SKM-1 treated with dmso at 0.1 percent for 144 hours (cell line): ENCODE data around the gene KDELR3.

Source experiments
- DNase-seq: peaks from one replicate; lab custom pipeline; 2025; ENCODE audit not compliant: unreplicated experiment; lab: John Stamatoyannopoulos, UW

Gene KDELR3

GRCh38 chr22:38481871-38482332, 14.0 kb downstream of the KDELR3 start:
- DNase-seq, result no peak

GRCh38 chr22:38482662-38483308, 14.9 kb downstream of the KDELR3 start:
- no peak for DNase-seq

GRCh38 chr22:38484244-38484643, 16.3 kb downstream of the KDELR3 start:
- no peak for DNase-seq

- no peak for DNase-seq
These were observed 17.9 kb downstream of the KDELR3 start for GRCh38 chr22:38485783-38486182.

GRCh38 chr22:38487946-38488345, 20.1 kb downstream of the KDELR3 start:
- DNase-seq, result no peak

- no peak for DNase-seq
These were observed 21.2 kb downstream of the KDELR3 start for GRCh38 chr22:38489142-38489541.

- no peak for DNase-seq
These were observed 21.8 kb downstream of the KDELR3 start for GRCh38 chr22:38489561-38490145.

GRCh38 chr22:38490475-38490874, 22.6 kb downstream of the KDELR3 start:
- no peak for DNase-seq

- DNase-seq, result no peak
These were observed 23.0 kb downstream of the KDELR3 start for GRCh38 chr22:38490915-38491314.

GRCh38 chr22:38491707-38492348, 23.9 kb downstream of the KDELR3 start:
- DNase-seq, result no peak

GRCh38 chr22:38494498-38494897, 26.6 kb downstream of the KDELR3 start:
- DNase-seq, result no peak

- DNase-seq, result no peak
These were observed 27.0 kb downstream of the KDELR3 start for GRCh38 chr22:38494939-38495338.

- DNase-seq, result no peak
These were observed 30.0 kb downstream of the KDELR3 start for GRCh38 chr22:38497869-38498268.

GRCh38 chr22:38501797-38502672, 34.1 kb downstream of the KDELR3 start:
- DNase-seq, result no peak

GRCh38 chr22:38503021-38503420, 35.1 kb downstream of the KDELR3 start:
- no peak for DNase-seq

GRCh38 chr22:38504731-38505540, 37.0 kb downstream of the KDELR3 start:
- DNase-seq, result no peak

- DNase-seq, result no peak
These were observed 37.7 kb downstream of the KDELR3 start for GRCh38 chr22:38505541-38506117.

GRCh38 chr22:38506118-38506962, 38.4 kb downstream of the KDELR3 start, which contains the start of gene DDX17:
DDX17 (minus strand) TSS chr22:38506311.
- DNase-seq, result peak; percentile 96

- DNase-seq, result no peak
These were observed 42.6 kb downstream of the KDELR3 start for GRCh38 chr22:38510416-38510970.
